ENCODE measurements around the gene DENND2C. TPM values are rescaled to one million over a fixed set of nuclear protein-coding genes. Genes with fewer than 3 reads are reported as not detected.
"Not testable (repeated sequence)": the region's sequence is repeated elsewhere in the genome, so short reads cannot be mapped to it uniquely, and the experiment has no call there.

Gene DENND2C
- total RNA-seq, 5 donors from 2014 or later (not counting 1 experiment from before 2014, with no cell fraction given) = 0.61 to 1.5 (median 0.79) TPM

- H3K4me1 Mint-ChIP-seq = peaks cover 0 to 2% (median 0%) of the 10 kb centered on the region in 3 donors
- H3K27ac Mint-ChIP-seq = no peak overlapping the region
- ChIA-PET CTCF (interaction anchor here in 1 of 2 donors (0.5 kb wide), 1 partner anchor 12 kb away, joined by 7 read pairs; no protein-coding TSS in a partner anchor), POLR2A (interaction anchor here in 1 of 2 donors (0.7 kb wide), 1 partner anchor 618 kb away, joined by 3 read pairs; no protein-coding TSS in a partner anchor)
- DNase-seq (no peak), ATAC-seq (replicated peaks in 1 of 4) (no peak)
- H3K27me3 ChIP-seq (replicated peaks in 1 of 2; ENCODE audit: control insufficient read depth in 2 of 2, extremely low read depth in 1 of 2, insufficient read depth in 2 of 2, low read length in 1 of 2) = no peaks in the 10 kb centered on the region
- H3K4me3 Mint-ChIP-seq = no peak overlapping the region
- H3K36me3 Mint-ChIP-seq = peaks cover 45% of the 10 kb centered on the region
- H3K27ac ChIP-seq (ENCODE audit: low read length) = no peak overlapping the region
- peaks cover 16 to 33% of the 10 kb centered on the region in 2 donors for H3K36me3 ChIP-seq (ENCODE audit: control insufficient read depth in 2 of 2, extremely low read depth in 1 of 2, insufficient read depth in 1 of 2, low read length in 1 of 2)
- H3K4me3 ChIP-seq (ENCODE audit: control insufficient read depth in 1 of 2, extremely low read depth in 1 of 2, low read length in 1 of 2) = no peak overlapping the region
- no peaks in the 10 kb centered on the region for H3K27me3 Mint-ChIP-seq
- H3K9me3 Mint-ChIP-seq = peaks cover 0 to 5% (median 0%) of the 10 kb centered on the region in 3 donors
- no peaks in the 10 kb centered on the region for H3K9me3 ChIP-seq
- H3K4me1 ChIP-seq (ENCODE audit: control insufficient read depth in 1 of 2, extremely low read depth in 1 of 2, insufficient read depth in 2 of 2, low read length in 2 of 2) = no peaks in the 10 kb centered on the region
These were observed 105.7 kb downstream of the DENND2C start for GRCh38 chr1:114564141-114564540.

- H3K27me3 Mint-ChIP-seq; DNase-seq; H3K4me1 ChIP-seq (ENCODE audit: control insufficient read depth in 1 of 2, extremely low read depth in 1 of 2, insufficient read depth in 2 of 2, low read length in 2 of 2); H3K9me3 ChIP-seq; H3K9me3 Mint-ChIP-seq; H3K4me1 Mint-ChIP-seq; POLR2A ChIA-PET; H3K27ac Mint-ChIP-seq; CTCF ChIA-PET; ATAC-seq (replicated peaks in 1 of 4); H3K27ac ChIP-seq (ENCODE audit: low read length); H3K4me3 ChIP-seq (ENCODE audit: control insufficient read depth in 1 of 2, extremely low read depth in 1 of 2, low read length in 1 of 2); H3K27me3 ChIP-seq (replicated peaks in 1 of 2; ENCODE audit: control insufficient read depth in 2 of 2, extremely low read depth in 1 of 2, insufficient read depth in 2 of 2, low read length in 1 of 2); H3K4me3 Mint-ChIP-seq: not testable (repeated sequence)
- peaks cover 11 to 22% of the 10 kb centered on the region in 2 donors for H3K36me3 ChIP-seq (ENCODE audit: control insufficient read depth in 2 of 2, extremely low read depth in 1 of 2, insufficient read depth in 1 of 2, low read length in 1 of 2)
- WGBS (ENCODE audit: insufficient coverage) = no CpG with 5 or more reads among the region's 3 CpGs
- peaks cover 41% of the 10 kb centered on the region for H3K36me3 Mint-ChIP-seq
These were observed 106.8 kb downstream of the DENND2C start for GRCh38 chr1:114562978-114563510.

GRCh38 chr1:114561333-114561732, 108.5 kb downstream of the DENND2C start:
- no peak for ATAC-seq (replicated peaks in 1 of 4)
- no peaks in the 10 kb centered on the region for H3K27me3 Mint-ChIP-seq

GRCh38 chr1:114559356-114559755, 110.5 kb downstream of the DENND2C start:
- DNase-seq = no peak
- no peaks in the 10 kb centered on the region for H3K27me3 ChIP-seq (replicated peaks in 1 of 2; ENCODE audit: control insufficient read depth in 2 of 2, extremely low read depth in 1 of 2, insufficient read depth in 2 of 2, low read length in 1 of 2)
- ChIA-PET POLR2A (no interaction called here), CTCF (interaction anchor here (0.6 to 1.4 kb wide), 5 partner anchors 131 to 582 kb away, joined by 3 to 4 read pairs (median 3); no protein-coding TSS in a partner anchor)
- no peak for ATAC-seq (replicated peaks in 1 of 4)
- no peak overlapping the region for H3K4me3 ChIP-seq (ENCODE audit: control insufficient read depth in 1 of 2, extremely low read depth in 1 of 2, low read length in 1 of 2)
- no peaks in the 10 kb centered on the region for H3K4me1 ChIP-seq (ENCODE audit: control insufficient read depth in 1 of 2, extremely low read depth in 1 of 2, insufficient read depth in 2 of 2, low read length in 2 of 2)
- peaks cover 6% of the 10 kb centered on the region for H3K36me3 Mint-ChIP-seq
- no peak overlapping the region for H3K27ac Mint-ChIP-seq
- peaks cover 0 to 2% (median 0%) of the 10 kb centered on the region in 3 donors for H3K4me1 Mint-ChIP-seq
- no peak overlapping the region for H3K4me3 Mint-ChIP-seq
- no peaks in the 10 kb centered on the region for H3K9me3 Mint-ChIP-seq
- H3K9me3 ChIP-seq = no peaks in the 10 kb centered on the region
- no peaks in the 10 kb centered on the region for H3K36me3 ChIP-seq (ENCODE audit: control insufficient read depth in 2 of 2, extremely low read depth in 1 of 2, insufficient read depth in 1 of 2, low read length in 1 of 2)
- 90% methylated on average over 2 of the region's 3 CpGs for WGBS (ENCODE audit: insufficient coverage)
- H3K27me3 Mint-ChIP-seq = no peaks in the 10 kb centered on the region
- H3K27ac ChIP-seq (ENCODE audit: low read length) = no peak overlapping the region

More at GRCh38 chr1:114561333-114561732, 108.5 kb downstream of the DENND2C start:
- Mint-ChIP-seq H3K4me3 (no peak overlapping the region), H3K4me1 (peaks cover 0 to 2% (median 0%) of the 10 kb centered on the region in 3 donors), H3K36me3 (peaks cover 26% of the 10 kb centered on the region), H3K9me3 (peaks cover 0 to 5% (median 0%) of the 10 kb centered on the region in 3 donors), H3K27ac (no peak overlapping the region)
- CTCF ChIA-PET = no interaction called here
- no peak for DNase-seq
- no CpG with 5 or more reads among the region's 1 CpG for WGBS (ENCODE audit: insufficient coverage)
- Histone ChIP-seq H3K27me3 (replicated peaks in 1 of 2; ENCODE audit: control insufficient read depth in 2 of 2, extremely low read depth in 1 of 2, insufficient read depth in 2 of 2, low read length in 1 of 2) (no peaks in the 10 kb centered on the region), H3K4me1 (ENCODE audit: control insufficient read depth in 1 of 2, extremely low read depth in 1 of 2, insufficient read depth in 2 of 2, low read length in 2 of 2) (no peaks in the 10 kb centered on the region), H3K27ac (ENCODE audit: low read length) (no peak overlapping the region), H3K36me3 (ENCODE audit: control insufficient read depth in 2 of 2, extremely low read depth in 1 of 2, insufficient read depth in 1 of 2, low read length in 1 of 2) (peaks cover 9 to 10% of the 10 kb centered on the region in 2 donors), H3K9me3 (no peaks in the 10 kb centered on the region), H3K4me3 (ENCODE audit: control insufficient read depth in 1 of 2, extremely low read depth in 1 of 2, low read length in 1 of 2) (no peak overlapping the region)
- POLR2A ChIA-PET = no interaction called here

GRCh38 chr1:114558544-114558943, 111.3 kb downstream of the DENND2C start:
- no peaks in the 10 kb centered on the region for H3K36me3 ChIP-seq (ENCODE audit: control insufficient read depth in 2 of 2, extremely low read depth in 1 of 2, insufficient read depth in 1 of 2, low read length in 1 of 2)
- ATAC-seq (replicated peaks in 1 of 4) (peak in 2 of 4 experiments; percentile 51 to 58), DNase-seq (peak in 1 of 35 experiments; percentile 39)
- Mint-ChIP-seq H3K27me3 (no peaks in the 10 kb centered on the region), H3K4me1 (peaks cover 0 to 2% (median 0%) of the 10 kb centered on the region in 3 donors), H3K36me3 (peaks cover 3% of the 10 kb centered on the region), H3K4me3 (no peak overlapping the region), H3K27ac (no peak overlapping the region), H3K9me3 (no peaks in the 10 kb centered on the region)
- WGBS (ENCODE audit: insufficient coverage) = no CpG with 5 or more reads among the region's 1 CpG
- ChIA-PET POLR2A (no interaction called here), CTCF (no interaction called here)
- no peaks in the 10 kb centered on the region for H3K27me3 ChIP-seq (replicated peaks in 1 of 2; ENCODE audit: control insufficient read depth in 2 of 2, extremely low read depth in 1 of 2, insufficient read depth in 2 of 2, low read length in 1 of 2)
- H3K4me1 ChIP-seq (ENCODE audit: control insufficient read depth in 1 of 2, extremely low read depth in 1 of 2, insufficient read depth in 2 of 2, low read length in 2 of 2) = no peaks in the 10 kb centered on the region
- H3K9me3 ChIP-seq = no peaks in the 10 kb centered on the region
- no peak overlapping the region for H3K4me3 ChIP-seq (ENCODE audit: control insufficient read depth in 1 of 2, extremely low read depth in 1 of 2, low read length in 1 of 2)
- H3K27ac ChIP-seq (ENCODE audit: low read length) = no peak overlapping the region

- ATAC-seq (replicated peaks in 1 of 4) = no peak
- POLR2A ChIA-PET = no interaction called here
- 90% methylated on average over 2 of the region's 2 CpGs for WGBS (ENCODE audit: insufficient coverage)
These were observed 115.3 kb downstream of the DENND2C start for GRCh38 chr1:114554577-114554976.

More at GRCh38 chr1:114554577-114554976, 115.3 kb downstream of the DENND2C start:
- Mint-ChIP-seq H3K9me3 (no peaks in the 10 kb centered on the region), H3K4me1 (no peaks in the 10 kb centered on the region), H3K4me3 (no peak overlapping the region), H3K27me3 (no peaks in the 10 kb centered on the region), H3K27ac (no peak overlapping the region), H3K36me3 (no peaks in the 10 kb centered on the region)
- no peaks in the 10 kb centered on the region for H3K4me1 ChIP-seq (ENCODE audit: control insufficient read depth in 1 of 2, extremely low read depth in 1 of 2, insufficient read depth in 2 of 2, low read length in 2 of 2)
- DNase-seq = no peak
- H3K36me3 ChIP-seq (ENCODE audit: control insufficient read depth in 2 of 2, extremely low read depth in 1 of 2, insufficient read depth in 1 of 2, low read length in 1 of 2) = no peaks in the 10 kb centered on the region
- H3K27me3 ChIP-seq (replicated peaks in 1 of 2; ENCODE audit: control insufficient read depth in 2 of 2, extremely low read depth in 1 of 2, insufficient read depth in 2 of 2, low read length in 1 of 2) = no peaks in the 10 kb centered on the region
- H3K9me3 ChIP-seq = no peaks in the 10 kb centered on the region
- no peak overlapping the region for H3K4me3 ChIP-seq (ENCODE audit: control insufficient read depth in 1 of 2, extremely low read depth in 1 of 2, low read length in 1 of 2)
- H3K27ac ChIP-seq (ENCODE audit: low read length) = no peak overlapping the region
- CTCF ChIA-PET = interaction anchor here (0.6 to 1.2 kb wide), 2 partner anchors 11 to 1443 kb away, joined by 3 to 4 read pairs; no protein-coding TSS in a partner anchor
